Common myeloid progenitor, CD34-positive (primary cell): ENCODE measurements around the gene CEP112.

Experiments used
- CTCF ChIA-PET: fragments of 350-600 bp; sonication (Branson Sonifier 250); formaldehyde crosslinking; loops from one replicate; lab custom pipeline; 2021; ENCODE audit warnings: antibody characterized with exemption; lab: Charles Lee
- POLR2A ChIA-PET: fragments of 350-600 bp; sonication (Branson Sonifier 250); formaldehyde crosslinking; loops from one replicate; lab custom pipeline; 2021; ENCODE audit warnings: antibody characterized with exemption; lab: Charles Lee
- DNase-seq, 3 donors: peaks; one replicate each; pipeline versions ENCODE4 v3.0.0 to v3.0.0-alpha.2; 2013
- H3K27ac ChIP-seq, 2 experiments: 1 replicate in 1 of 2; 2 replicates in 1 of 2; pipeline ENCODE4 v1.7.0; 2013; ENCODE audit warnings: inconsistent platforms in 2 of 2, low read length in 2 of 2, mild to moderate bottlenecking in 2 of 2, low read depth in 1 of 2, moderate library complexity in 1 of 2; ENCODE audit not compliant: severe bottlenecking in 2 of 2, insufficient read depth in 1 of 2, poor library complexity in 1 of 2
- H3K27me3 ChIP-seq, 5 experiments: replicated peaks in 2 of 5; 1 replicate in 3 of 5; 2 replicates in 2 of 5; pipeline versions ENCODE4 v1.6.1 to v1.7.0; 2013; ENCODE audit warnings: low read length in 4 of 5, mild to moderate bottlenecking in 2 of 5, moderate library complexity in 2 of 5, inconsistent platforms in 1 of 5; ENCODE audit not compliant: insufficient read depth in 5 of 5, control insufficient read depth in 4 of 5
- H3K36me3 ChIP-seq, 4 experiments: 1 replicate in 2 of 4; 2 replicates in 2 of 4; pipeline versions ENCODE4 v1.6.1 to v1.7.0; 2013; ENCODE audit warnings: low read length in 3 of 4, control low read depth in 1 of 4, mild to moderate bottlenecking in 1 of 4; ENCODE audit not compliant: control insufficient read depth in 4 of 4, insufficient read depth in 4 of 4
- H3K4me1 ChIP-seq, 4 experiments: 1 replicate in 3 of 4; 2 replicates in 1 of 4; pipeline versions ENCODE4 v1.6.1 to v1.7.1; 2013; ENCODE audit warnings: low read length in 3 of 4, mild to moderate bottlenecking in 3 of 4, control low read depth in 1 of 4, inconsistent platforms in 1 of 4, moderate library complexity in 1 of 4; ENCODE audit not compliant: control insufficient read depth in 4 of 4, insufficient read depth in 4 of 4; ENCODE audit errors: control extremely low read depth in 1 of 4
- H3K4me3 ChIP-seq, 7 experiments: 1 replicate in 4 of 7; 2 replicates in 3 of 7; pipeline versions ENCODE4 v1.5.1 to v1.7.0; 2013; ENCODE audit warnings: mild to moderate bottlenecking in 7 of 7, low read length in 6 of 7, moderate library complexity in 6 of 7, inconsistent platforms in 2 of 7, low read depth in 2 of 7, control low read depth in 1 of 7; ENCODE audit not compliant: insufficient read depth in 4 of 7, control insufficient read depth in 1 of 7; ENCODE audit errors: extremely low read depth in 1 of 7
- H3K9me3 ChIP-seq, 5 experiments: 1 replicate in 4 of 5; 2 replicates in 1 of 5; pipeline versions ENCODE4 v1.6.1 to v1.7.1; 2013; ENCODE audit warnings: low read length in 4 of 5, mild to moderate bottlenecking in 2 of 5, inconsistent platforms in 1 of 5, low read depth in 1 of 5, moderate library complexity in 1 of 5; ENCODE audit not compliant: control insufficient read depth in 4 of 5, insufficient read depth in 2 of 5; ENCODE audit errors: control extremely low read depth in 1 of 5
- WGBS: methylation state at CpG from one replicate; pipeline ENCODE4 v1.1.5; 2013; ENCODE audit not compliant: insufficient coverage; 5-methylcytosine and 5-hydroxymethylcytosine counted together

The CEP112 gene

DNA sequence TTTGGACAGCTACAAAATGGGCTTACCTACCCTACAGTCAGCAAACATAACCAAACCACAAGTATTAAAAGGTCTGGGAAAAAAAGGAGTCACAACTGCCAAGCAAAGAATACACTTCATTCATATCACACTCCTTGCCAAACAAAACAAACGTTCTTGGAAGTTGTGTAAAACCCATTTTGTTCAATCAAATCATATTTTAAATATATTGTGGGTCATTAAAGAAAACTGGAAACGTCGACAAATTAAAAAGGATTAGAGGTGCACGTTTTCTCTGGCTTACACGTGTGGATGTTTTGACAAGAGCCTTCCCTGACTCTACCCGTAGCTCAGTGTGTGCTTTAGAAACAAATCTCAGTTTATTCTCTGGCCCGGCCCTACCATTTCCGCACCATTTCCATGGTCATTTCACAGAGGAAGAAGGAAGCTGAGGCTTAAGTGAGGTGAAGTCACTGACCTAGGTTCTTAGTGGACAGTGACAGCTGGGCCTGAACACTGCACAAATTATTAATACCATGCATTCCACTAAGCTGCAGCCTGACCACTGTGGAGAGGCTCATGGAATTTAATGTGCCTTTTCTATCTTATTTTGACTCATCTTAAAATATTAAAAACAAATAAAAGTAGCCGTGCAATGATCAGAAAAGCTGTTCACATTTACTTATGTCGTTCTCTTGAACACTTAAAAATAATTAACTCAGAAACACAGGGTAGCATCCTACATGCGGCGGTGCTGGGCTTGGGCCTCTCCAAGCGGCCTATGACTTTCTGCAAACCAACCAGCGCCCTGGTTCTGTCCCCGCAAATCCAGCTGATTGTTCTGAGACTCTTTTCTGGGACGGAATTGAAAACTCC lies 968 bp downstream of the CEP112 start:
- peak in 2 of 3 donors; percentile 20 to 38 for DNase-seq
- Histone ChIP-seq H3K27ac (peak overlapping the region in 1 of 2 experiments; percentile 71), H3K27me3 (no peaks in the 10 kb centered on the region), H3K4me3 (peak overlapping the region; percentile 53 to 87 (median 78)), H3K4me1 (peaks cover 0 to 19% (median 17%) of the 10 kb centered on the region in 4 experiments), H3K9me3 (no peaks in the 10 kb centered on the region), H3K36me3 (no peaks in the 10 kb centered on the region)
- ChIA-PET POLR2A (no interaction called here), CTCF (interaction anchor here (1.7 kb wide), 1 partner anchor 9 kb away, joined by 7 read pairs; no protein-coding TSS in a partner anchor)
- WGBS, result 29% methylated on average over 9 of the region's 16 CpGs

- CTCF ChIA-PET, result no interaction called here
- H3K36me3 ChIP-seq, result no peaks in the 10 kb centered on the region
- WGBS, result 81% methylated on average over 2 of the region's 2 CpGs
- no peaks in the 10 kb centered on the region for H3K27me3 ChIP-seq
- no peak overlapping the region for H3K4me3 ChIP-seq
- no peak for DNase-seq
- H3K4me1 ChIP-seq, result peaks cover 0 to 19% (median 17%) of the 10 kb centered on the region in 4 experiments
- POLR2A ChIA-PET, result no interaction called here
- peaks cover 0 to 2% (median 0%) of the 10 kb centered on the region in 5 experiments for H3K9me3 ChIP-seq
- H3K27ac ChIP-seq, result no peak overlapping the region
These were observed 4.2 kb downstream of the CEP112 start for GRCh38 chr17:66187718-66188117.

DNA sequence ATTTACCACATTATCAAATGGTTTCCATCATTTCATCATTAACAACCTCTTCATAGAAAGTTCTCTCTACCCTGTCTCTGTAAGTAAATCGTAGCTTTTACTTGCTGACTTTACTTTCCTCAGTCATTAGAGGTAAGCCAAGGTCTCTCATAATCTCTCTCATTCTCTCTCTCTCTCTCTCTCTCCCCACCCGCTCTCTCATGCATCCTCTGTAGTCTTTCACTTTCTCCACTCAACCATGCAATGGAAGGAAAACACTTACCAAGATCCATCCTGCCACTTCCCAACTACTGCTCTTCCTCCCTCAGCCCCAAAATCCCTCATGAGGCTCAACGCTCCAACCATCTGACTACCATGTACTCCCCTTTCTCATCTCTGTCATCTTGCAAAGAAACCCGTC lies 6.1 kb downstream of the CEP112 start:
- DNase-seq, result no peak
- CTCF ChIA-PET, result no interaction called here
- Histone ChIP-seq H3K9me3 (peaks cover 0 to 2% (median 0%) of the 10 kb centered on the region in 5 experiments), H3K4me1 (peaks cover 0 to 5% (median 4%) of the 10 kb centered on the region in 4 experiments), H3K36me3 (peaks cover 0 to 6% (median 2%) of the 10 kb centered on the region in 4 experiments), H3K27me3 (no peaks in the 10 kb centered on the region), H3K4me3 (no peak overlapping the region), H3K27ac (no peak overlapping the region)
- POLR2A ChIA-PET, result no interaction called here
- 98% methylated on average over 4 of the region's 4 CpGs for WGBS

DNA sequence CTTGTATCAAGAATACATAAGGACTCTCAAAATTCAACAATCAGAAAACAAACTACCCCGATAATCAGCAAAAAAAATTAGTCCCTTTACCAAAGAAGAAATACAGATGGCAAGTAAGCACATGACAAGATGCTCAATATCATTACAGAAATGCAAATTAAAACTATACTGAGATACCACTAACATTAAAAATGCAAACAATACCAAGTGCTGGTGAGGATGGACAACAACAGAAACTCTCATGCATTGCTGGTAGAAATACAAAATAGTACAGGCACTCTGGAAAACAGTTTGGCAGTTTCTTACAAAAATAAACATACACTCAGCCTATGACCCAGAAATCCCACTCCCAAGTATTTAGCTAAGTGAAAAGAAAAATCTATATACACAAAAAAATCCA lies 7.5 kb downstream of the CEP112 start:
- H3K4me3 ChIP-seq, result no peak overlapping the region
- H3K27ac ChIP-seq, result no peak overlapping the region
- POLR2A ChIA-PET, result no interaction called here
- no peaks in the 10 kb centered on the region for H3K27me3 ChIP-seq
- WGBS, result 89% methylated on average over 1 of the region's 1 CpG
- no peak for DNase-seq
- H3K36me3 ChIP-seq, result peaks cover 0 to 10% (median 2%) of the 10 kb centered on the region in 4 experiments
- H3K9me3 ChIP-seq, result peaks cover 0 to 5% (median 0%) of the 10 kb centered on the region in 5 experiments
- no peaks in the 10 kb centered on the region for H3K4me1 ChIP-seq
- CTCF ChIA-PET, result no interaction called here

DNA sequence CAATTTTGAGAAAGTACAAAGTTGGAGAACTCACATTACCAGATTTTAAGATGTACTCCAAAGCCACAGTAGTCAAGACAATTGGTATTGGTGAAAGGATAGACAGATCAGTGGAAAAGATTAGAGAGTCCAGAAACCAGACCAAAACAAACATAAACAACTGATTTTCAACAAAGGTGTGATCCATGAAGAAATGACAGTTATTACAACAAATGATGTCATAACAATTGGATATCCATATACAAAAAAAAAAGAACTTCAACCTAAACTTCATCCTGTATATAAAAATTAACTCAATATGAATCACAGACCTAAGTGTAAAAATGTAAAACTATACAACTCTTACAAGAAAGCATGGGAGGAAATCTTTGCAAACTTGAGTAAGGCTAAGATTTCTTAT lies 8.4 kb downstream of the CEP112 start:
- ChIA-PET POLR2A (no interaction called here), CTCF (no interaction called here)
- no peaks in the 10 kb centered on the region for H3K27me3 ChIP-seq
- no peak for DNase-seq
- no peaks in the 10 kb centered on the region for H3K4me1 ChIP-seq
- H3K9me3 ChIP-seq, result peaks cover 0 to 5% (median 0%) of the 10 kb centered on the region in 5 experiments
- H3K36me3 ChIP-seq, result peaks cover 0 to 10% (median 2%) of the 10 kb centered on the region in 4 experiments
- H3K27ac ChIP-seq, result no peak overlapping the region
- no peak overlapping the region for H3K4me3 ChIP-seq

DNA sequence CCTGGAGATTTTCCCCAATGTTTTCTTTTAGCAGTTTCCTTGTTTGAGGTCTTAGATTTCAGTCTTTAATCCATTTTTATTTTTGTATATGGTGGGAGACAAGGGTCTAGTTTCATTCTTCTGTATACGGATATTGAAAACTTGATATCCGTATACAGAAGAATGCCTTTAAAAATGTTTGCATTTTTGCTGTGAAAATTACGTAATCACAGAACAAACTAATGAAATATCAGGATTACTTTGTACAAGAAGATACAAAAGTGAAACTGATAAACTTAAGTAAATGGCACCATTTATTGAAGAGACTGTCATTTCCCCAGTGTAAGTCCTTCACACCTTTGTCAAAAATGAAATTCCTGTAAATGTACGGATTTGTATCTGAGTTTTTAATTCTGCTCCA lies 13.3 kb downstream of the CEP112 start:
- H3K4me3 ChIP-seq, result no peak overlapping the region
- ChIA-PET POLR2A (no interaction called here), CTCF (no interaction called here)
- peaks cover 0 to 3% (median 0%) of the 10 kb centered on the region in 5 experiments for H3K9me3 ChIP-seq
- no peak overlapping the region for H3K27ac ChIP-seq
- no peaks in the 10 kb centered on the region for H3K4me1 ChIP-seq
- no peak for DNase-seq
- peaks cover 0 to 12% (median 2%) of the 10 kb centered on the region in 4 experiments for H3K36me3 ChIP-seq
- no peaks in the 10 kb centered on the region for H3K27me3 ChIP-seq
- WGBS, result no CpG with 5 or more reads among the region's 4 CpGs

DNA sequence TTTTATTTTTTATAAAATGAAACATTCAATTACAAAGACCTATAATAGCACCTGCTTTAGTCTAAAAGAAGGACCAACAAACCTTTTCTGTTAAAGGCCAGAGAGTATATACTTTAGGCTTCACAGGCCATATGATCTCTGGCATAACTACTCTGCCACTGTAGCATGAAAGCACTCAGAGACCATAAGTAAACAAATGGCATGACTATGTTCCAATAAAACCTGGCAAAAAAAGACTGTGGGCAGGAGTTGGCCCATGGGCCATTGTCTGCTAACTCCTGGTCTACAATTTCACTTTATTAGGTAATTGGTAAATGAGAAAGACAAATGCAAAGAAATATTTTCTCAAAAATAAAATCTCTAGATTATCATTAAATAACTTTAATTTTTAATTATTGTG lies 14.9 kb downstream of the CEP112 start:
- peaks cover 0 to 8% (median 2%) of the 10 kb centered on the region in 4 experiments for H3K36me3 ChIP-seq
- DNase-seq, result no peak
- H3K4me1 ChIP-seq, result no peaks in the 10 kb centered on the region
- POLR2A ChIA-PET, result no interaction called here
- no peak overlapping the region for H3K27ac ChIP-seq
- no peak overlapping the region for H3K4me3 ChIP-seq
- peaks cover 0 to 3% (median 0%) of the 10 kb centered on the region in 5 experiments for H3K9me3 ChIP-seq
- no peaks in the 10 kb centered on the region for H3K27me3 ChIP-seq
- CTCF ChIA-PET, result interaction anchor here (0.8 kb wide), 1 partner anchor 11 kb away, joined by 4 read pairs; no protein-coding TSS in a partner anchor
